ENCODE results near the gene ACOXL. TPM values are rescaled to one million over a fixed set of nuclear protein-coding genes. Genes with fewer than 3 reads are reported as not detected.

The ACOXL gene
- total and polyA plus RNA-seq, 9 of the 15 experiments (the other 6 are each of a cell fraction or from before 2014, with no cell fraction given): 0.31 to 0.56 TPM; not detected in 7

- in situ Hi-C loops (cut with MboI): no loop called here
- no TSS peak for BruUV-seq (replicated peaks)
- H3K36me3 ChIP-seq (ENCODE audit: control insufficient read depth, insufficient read depth, low read length): no peaks in the 10 kb centered on the region
- H3K4me3 ChIP-seq: no peak overlapping the region
- H3K4me1 ChIP-seq (replicated peaks in 1 of 2; ENCODE audit: control insufficient read depth in 2 of 2, insufficient read depth in 2 of 2, low read length in 2 of 2): no peaks in the 10 kb centered on the region
- no peak overlapping the region for H3K27ac ChIP-seq (ENCODE audit: extremely low read depth, low read depth, low read length)
- no peak for TF ChIP-seq ZNF589 (CRISPR knock-in tag; IDR thresholded peaks at IDR 0.05; ENCODE audit: low read depth)
- TF ChIP-seq TCF15 (CRISPR knock-in tag; IDR thresholded peaks at IDR 0.05): no peak
- no peak for TF ChIP-seq HNRNPK (IDR thresholded peaks at IDR 0.05; ENCODE audit: low read depth, low read length, poor library complexity, severe bottlenecking)
- no peak for TF ChIP-seq PML (IDR thresholded peaks at IDR 0.05; ENCODE audit: low read length)
- DNase-seq (ENCODE audit: extremely low read depth in 1 of 4, low spot score in 3 of 4) (no peak), ATAC-seq (no peak), FAIRE-seq (no peak)
- H2AFZ ChIP-seq (ENCODE audit: low read depth, low read length): no peak overlapping the region
- H3K9ac ChIP-seq (ENCODE audit: insufficient read depth in 1 of 2, low read depth in 2 of 2, low read length in 2 of 2): no peak overlapping the region
- POLR2A ChIA-PET: no interaction called here
- no peak overlapping the region for H3K4me2 ChIP-seq (ENCODE audit: insufficient read depth, low read length)
- no peaks in the 10 kb centered on the region; the same call in 1 of the 2 replicates for H4K20me1 ChIP-seq (replicated peaks; ENCODE audit: control insufficient read depth, insufficient read depth, low read length)
- H3K27me3 ChIP-seq (ENCODE audit: control insufficient read depth in 2 of 2, insufficient read depth in 2 of 2, low read length in 2 of 2): peaks cover 18 to 62% of the 10 kb centered on the region in 2 experiments
- intact Hi-C loops (cut with micrococcal nuclease): no loop called here
- H3K9me3 ChIP-seq (replicated peaks; ENCODE audit: control insufficient read depth, insufficient read depth, low read depth, low read length): no peaks in the 10 kb centered on the region
- H3K79me2 ChIP-seq (ENCODE audit: control insufficient read depth, insufficient read depth, low read length): no peaks in the 10 kb centered on the region
- 2% methylated on average over 9 of the region's 9 CpGs for WGBS (ENCODE audit: insufficient coverage, low coverage, missing lambda C conversion rate)
- no peaks in the 10 kb centered on the region for H3K9me1 ChIP-seq (ENCODE audit: control insufficient read depth, insufficient read depth, low read length)
- CTCF ChIA-PET (ENCODE audit: low intra/inter-chr PET ratio): no interaction called here
Observed at GRCh38 chr2:110847651-110848050, 115.3 kb downstream of the ACOXL start.

GRCh38 chr2:110848071-110848470 is 115.7 kb downstream of the ACOXL start:
- in situ Hi-C loops (cut with MboI): no loop called here
- intact Hi-C loops (cut with micrococcal nuclease): no loop called here
- Histone ChIP-seq H3K27ac (ENCODE audit: extremely low read depth, low read depth, low read length) (no peak overlapping the region), H3K4me2 (ENCODE audit: insufficient read depth, low read length) (no peak overlapping the region), H3K79me2 (ENCODE audit: control insufficient read depth, insufficient read depth, low read length) (no peaks in the 10 kb centered on the region), H4K20me1 (replicated peaks; ENCODE audit: control insufficient read depth, insufficient read depth, low read length) (no peaks in the 10 kb centered on the region; the same call in 1 of the 2 replicates), H3K36me3 (ENCODE audit: control insufficient read depth, insufficient read depth, low read length) (no peaks in the 10 kb centered on the region), H3K4me1 (replicated peaks in 1 of 2; ENCODE audit: control insufficient read depth in 2 of 2, insufficient read depth in 2 of 2, low read length in 2 of 2) (no peaks in the 10 kb centered on the region), H2AFZ (ENCODE audit: low read depth, low read length) (no peak overlapping the region), H3K9ac (ENCODE audit: insufficient read depth in 1 of 2, low read depth in 2 of 2, low read length in 2 of 2) (no peak overlapping the region), H3K27me3 (ENCODE audit: control insufficient read depth in 2 of 2, insufficient read depth in 2 of 2, low read length in 2 of 2) (peaks cover 21 to 62% of the 10 kb centered on the region in 2 experiments), H3K4me3 (no peak overlapping the region), H3K9me3 (replicated peaks; ENCODE audit: control insufficient read depth, insufficient read depth, low read depth, low read length) (no peaks in the 10 kb centered on the region), H3K9me1 (ENCODE audit: control insufficient read depth, insufficient read depth, low read length) (no peaks in the 10 kb centered on the region)
- ATAC-seq (no peak), DNase-seq (ENCODE audit: extremely low read depth in 1 of 4, low spot score in 3 of 4) (no peak), FAIRE-seq (no peak)
- BruUV-seq (replicated peaks): no TSS peak
- ChIA-PET POLR2A (no interaction called here), CTCF (ENCODE audit: low intra/inter-chr PET ratio) (no interaction called here)
- 3% methylated on average over 2 of the region's 2 CpGs for WGBS (ENCODE audit: insufficient coverage, low coverage, missing lambda C conversion rate)
- no peak for TF ChIP-seq SFPQ (IDR thresholded peaks at IDR 0.05; ENCODE audit: low read depth, low read length)
- no peak for TF ChIP-seq PBX2 (CRISPR knock-in tag; IDR thresholded peaks at IDR 0.05; ENCODE audit: low read depth)
- no peak for TF ChIP-seq PBX2 (tag; conservative IDR thresholded peaks at IDR 0.05; ENCODE audit: low read depth)
- no peak for TF ChIP-seq TARDBP (IDR thresholded peaks at IDR 0.05)
- TF ChIP-seq SMC3 (conservative IDR thresholded peaks at IDR 0.05; ENCODE audit: insufficient read depth, low read depth, low read length): no peak

All from K562 (cell line).